Inferior parietal cortex (tissue), 1 donor: ENCODE measurements around the gene GHRH.

ENCODE experiments used
- DNase-seq: peaks from one replicate; pipeline ENCODE4 v3.0.0-alpha.2; 2016; ENCODE audit errors: extremely low spot score

GHRH gene

GRCh38 chr20:37205130-37205529 lies 56.5 kb downstream of the GHRH start:
- DNase-seq = no peak

- no peak for DNase-seq
Observed at GRCh38 chr20:37204056-37204455, 57.6 kb downstream of the GHRH start.

- DNase-seq = peak; percentile 62
Observed at GRCh38 chr20:37202267-37202943, 59.2 kb downstream of the GHRH start.

- no peak for DNase-seq
Observed at GRCh38 chr20:37201827-37202162, 59.8 kb downstream of the GHRH start.
